GM18951 (cell line): Measurements from ENCODE around the gene NUP43.
"Not testable (repeated sequence)": the region's sequence is repeated elsewhere in the genome, so short reads cannot be mapped to it uniquely, and the experiment has no call there.

Experiments used
- POLR2A ChIP-seq: IDR thresholded peaks from 4 replicates; pipeline ENCODE4 v1.6.1; 2011; ENCODE audit warnings: mild to moderate bottlenecking; ENCODE audit not compliant: insufficient read length, insufficient read depth; ENCODE audit errors: extremely low read depth
- in situ Hi-C: fragments of 300-500 bp; cut with MboI; formaldehyde crosslinking; loops from one replicate; pipeline ENCODE4 v1.12.0; 2022; ENCODE audit warnings: low sequenced_read_pairs, mixed read lengths, inconsistent platforms; ENCODE audit not compliant: unreplicated experiment

NUP43 gene

GRCh38 chr6:149755300-149756260 is 9.3 kb upstream of the NUP43 start:
- in situ Hi-C loops: no loop called here
- no peak for TF ChIP-seq POLR2A

- no peak for TF ChIP-seq POLR2A
- in situ Hi-C loops: no loop called here
Measured at GRCh38 chr6:149754548-149754947, 8.2 kb upstream of the NUP43 start.

GRCh38 chr6:149753374-149753637 is 7.0 kb upstream of the NUP43 start:
- in situ Hi-C loops: not testable (repeated sequence)

GRCh38 chr6:149752600-149753373 is 6.5 kb upstream of the NUP43 start:
- in situ Hi-C loops: no loop called here
- TF ChIP-seq POLR2A: no peak

- in situ Hi-C loops: not testable (repeated sequence)
Measured at GRCh38 chr6:149751920-149752319, 5.6 kb upstream of the NUP43 start.

GRCh38 chr6:149751239-149751638 is 4.9 kb upstream of the NUP43 start:
- TF ChIP-seq POLR2A: no peak
- in situ Hi-C loops: no loop called here

- in situ Hi-C loops: no loop called here
- TF ChIP-seq POLR2A: no peak
Measured at GRCh38 chr6:149750136-149750609, 3.8 kb upstream of the NUP43 start.

GRCh38 chr6:149749594-149750135 is 3.3 kb upstream of the NUP43 start, which contains the start of gene PCMT1:
TSS of gene PCMT1 (plus strand) at chr6:149749741. CDS start at chr6:149749902, 161 bp downstream.
- in situ Hi-C loops: no loop called here
- peak; percentile 92 for TF ChIP-seq POLR2A

GRCh38 chr6:149749082-149749593 is 2.8 kb upstream of the NUP43 start:
- in situ Hi-C loops: not testable (repeated sequence)

GRCh38 chr6:149745252-149745651 is 1.1 kb downstream of the NUP43 start:
- in situ Hi-C loops: not testable (repeated sequence)

- in situ Hi-C loops: no loop called here
- no peak for TF ChIP-seq POLR2A
Measured at GRCh38 chr6:149734915-149735314, 11.4 kb downstream of the NUP43 start.

- in situ Hi-C loops: no loop called here
- no peak for TF ChIP-seq POLR2A
Measured at GRCh38 chr6:149733089-149733720, 13.1 kb downstream of the NUP43 start.

GRCh38 chr6:149729824-149730223 is 16.5 kb downstream of the NUP43 start:
- in situ Hi-C loops: no loop called here
- TF ChIP-seq POLR2A: no peak
